Brain microvascular endothelial cell (primary cell): Measurements from ENCODE around the gene KCNH1.
A peak's percentile ranks its signal among the peaks of the same experiment; 100 is the strongest.

ENCODE experiments used
- DNase-seq: peaks from one replicate; pipeline ENCODE4 v3.0.0-alpha.2; 2020
- H3K27ac ChIP-seq: fragments of 250-450 bp; sonication (Bioruptor Pico); 2 replicates; pipeline ENCODE4 v1.5.1; 2020; ENCODE audit warnings: mild to moderate bottlenecking, moderate library complexity
- H3K27me3 ChIP-seq: fragments of 250-450 bp; sonication (Bioruptor Pico); replicated peaks from 2 replicates; pipeline ENCODE4 v1.5.1; 2020; ENCODE audit warnings: mild to moderate bottlenecking
- H3K36me3 ChIP-seq: fragments of 250-450 bp; sonication (Bioruptor Pico); replicated peaks from 2 replicates; pipeline ENCODE4 v1.5.1; 2020; ENCODE audit warnings: mild to moderate bottlenecking
- H3K4me3 ChIP-seq: 2 replicates; pipeline ENCODE4 v1.5.1; 2011; ENCODE audit warnings: low read depth, mild to moderate bottlenecking, control low read depth, low read length, moderate library complexity
- in situ Hi-C: cut with HindIII; loops from 2 replicates; pipeline ENCODE4 v1.10.0; 2017; ENCODE audit warnings: low sequenced_read_pairs, low pct_ligation_motif_present
- TF ChIP-seq, protein P1 (sequence below): IDR thresholded peaks from 2 replicates; pipeline ENCODE4 v1.5.1; 2011; ENCODE audit warnings: low read depth, mild to moderate bottlenecking, moderate library complexity, low read length, control low read depth, inconsistent platforms; ENCODE audit errors: missing control alignments

The KCNH1 gene

DNA sequence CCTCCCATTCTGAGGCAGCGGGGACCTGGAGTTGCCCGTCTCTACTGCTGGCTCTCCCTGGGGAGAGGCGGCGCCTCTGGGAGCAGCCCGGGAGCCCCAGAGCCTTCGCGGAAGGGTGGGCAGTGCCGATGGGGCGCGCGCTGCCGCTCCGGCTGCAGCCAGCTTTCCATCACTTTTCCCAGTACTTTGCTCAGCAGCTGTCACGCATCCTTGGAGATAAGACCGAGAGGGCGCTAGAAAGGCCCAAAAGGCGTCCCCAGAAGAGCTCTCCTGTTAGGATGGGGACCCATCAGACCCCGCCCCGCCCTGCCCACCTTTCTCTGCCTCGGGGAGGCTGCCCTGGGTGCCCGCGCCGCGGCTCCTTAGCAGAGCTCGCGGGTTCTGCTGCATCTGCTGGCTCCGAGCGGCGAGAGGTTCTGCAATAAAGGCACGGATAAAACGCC lies 534 bp downstream of the KCNH1 start:
- Histone ChIP-seq H3K4me3 (peak overlapping the region; percentile 58), H3K27ac (no peak overlapping the region), H3K36me3 (no peaks in the 10 kb centered on the region), H3K27me3 (peaks cover 21% of the 10 kb centered on the region)
- no peak for DNase-seq
- in situ Hi-C loops: no loop called here
- TF ChIP-seq, protein P1, sequence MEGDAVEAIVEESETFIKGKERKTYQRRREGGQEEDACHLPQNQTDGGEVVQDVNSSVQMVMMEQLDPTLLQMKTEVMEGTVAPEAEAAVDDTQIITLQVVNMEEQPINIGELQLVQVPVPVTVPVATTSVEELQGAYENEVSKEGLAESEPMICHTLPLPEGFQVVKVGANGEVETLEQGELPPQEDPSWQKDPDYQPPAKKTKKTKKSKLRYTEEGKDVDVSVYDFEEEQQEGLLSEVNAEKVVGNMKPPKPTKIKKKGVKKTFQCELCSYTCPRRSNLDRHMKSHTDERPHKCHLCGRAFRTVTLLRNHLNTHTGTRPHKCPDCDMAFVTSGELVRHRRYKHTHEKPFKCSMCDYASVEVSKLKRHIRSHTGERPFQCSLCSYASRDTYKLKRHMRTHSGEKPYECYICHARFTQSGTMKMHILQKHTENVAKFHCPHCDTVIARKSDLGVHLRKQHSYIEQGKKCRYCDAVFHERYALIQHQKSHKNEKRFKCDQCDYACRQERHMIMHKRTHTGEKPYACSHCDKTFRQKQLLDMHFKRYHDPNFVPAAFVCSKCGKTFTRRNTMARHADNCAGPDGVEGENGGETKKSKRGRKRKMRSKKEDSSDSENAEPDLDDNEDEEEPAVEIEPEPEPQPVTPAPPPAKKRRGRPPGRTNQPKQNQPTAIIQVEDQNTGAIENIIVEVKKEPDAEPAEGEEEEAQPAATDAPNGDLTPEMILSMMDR: no peak

DNA sequence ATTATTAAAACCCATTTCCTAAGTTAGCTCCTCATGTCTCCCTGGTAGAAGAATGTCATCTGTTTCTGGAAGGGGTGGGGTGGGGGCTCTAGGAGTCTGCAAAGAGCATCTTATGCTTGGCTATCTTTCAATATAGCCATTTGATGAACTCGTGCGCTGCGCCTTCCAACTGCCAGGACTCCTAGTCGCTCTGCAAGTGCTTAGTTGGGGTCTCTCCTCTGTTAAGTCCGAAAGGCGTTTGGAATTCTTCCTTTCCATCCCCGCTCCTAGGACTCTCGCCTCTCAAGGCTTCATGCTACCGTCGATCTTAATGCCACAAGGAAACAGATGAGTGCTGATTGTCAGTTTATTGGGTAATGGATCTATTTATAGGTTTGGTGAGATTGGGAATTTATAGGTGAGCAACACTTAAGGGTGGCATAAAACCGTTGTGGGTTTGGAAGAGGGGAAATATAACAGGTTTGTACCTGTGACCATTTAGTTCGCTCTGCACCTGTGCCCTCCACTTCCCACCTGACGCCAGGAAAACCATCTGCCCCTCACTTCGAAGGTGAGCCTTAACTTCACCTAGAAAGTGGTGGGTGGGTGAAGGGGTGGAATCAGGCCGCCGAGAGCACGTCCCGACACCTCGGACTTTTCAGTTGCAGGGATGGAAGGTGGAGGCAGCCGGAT lies 1.1 kb downstream of the KCNH1 start:
- Histone ChIP-seq H3K27me3 (peaks cover 21% of the 10 kb centered on the region), H3K4me3 (peak overlapping the region; percentile 58), H3K27ac (no peak overlapping the region), H3K36me3 (no peaks in the 10 kb centered on the region)
- in situ Hi-C loops: no loop called here
- no peak for DNase-seq
- TF ChIP-seq, protein P1: no peak

DNA sequence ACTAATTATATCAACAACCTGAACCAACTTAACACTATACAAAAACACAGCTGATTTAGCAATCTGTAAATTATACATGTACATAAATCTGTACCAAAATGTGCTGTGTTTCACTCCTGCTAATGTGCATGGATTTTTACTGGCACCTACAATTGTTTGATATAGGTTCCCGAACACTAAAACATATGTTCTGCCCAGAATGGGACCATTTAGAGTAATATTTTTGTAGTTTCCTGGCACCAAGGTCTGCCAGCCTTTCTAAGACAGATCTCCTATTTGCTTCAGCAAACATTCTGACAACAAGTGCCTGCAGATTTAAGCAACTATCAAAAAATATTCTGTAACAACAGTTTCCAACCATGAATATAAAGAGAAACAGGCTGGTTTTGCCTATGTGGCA lies 4.2 kb downstream of the KCNH1 start:
- no peak for DNase-seq
- no peak overlapping the region for H3K4me3 ChIP-seq
- TF ChIP-seq, protein P1: no peak
- in situ Hi-C loops: no loop called here
- H3K27me3 ChIP-seq: peaks cover 21% of the 10 kb centered on the region
- H3K36me3 ChIP-seq: no peaks in the 10 kb centered on the region
- H3K27ac ChIP-seq: no peak overlapping the region

DNA sequence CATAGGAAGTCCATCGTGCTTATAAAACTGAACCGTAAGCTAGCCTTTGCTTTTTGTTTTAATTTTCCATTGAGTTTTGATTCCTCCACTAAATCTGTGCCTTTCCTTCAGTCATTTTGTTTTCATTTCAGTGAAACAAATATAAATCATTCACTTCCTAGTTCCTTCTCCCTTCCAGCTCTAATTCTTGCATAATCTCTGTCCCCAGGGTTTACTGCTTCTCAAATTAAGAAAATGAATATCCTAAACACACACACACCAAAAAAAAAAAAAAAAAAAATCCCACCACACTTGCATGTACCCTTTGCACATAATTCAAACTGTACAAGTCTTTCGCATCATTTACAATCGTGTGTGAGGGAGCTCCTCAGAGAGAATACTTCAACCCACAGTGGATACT lies 6.8 kb downstream of the KCNH1 start:
- no peaks in the 10 kb centered on the region for H3K36me3 ChIP-seq
- no peak overlapping the region for H3K27ac ChIP-seq
- TF ChIP-seq, protein P1: no peak
- in situ Hi-C loops: no loop called here
- no peak for DNase-seq
- H3K27me3 ChIP-seq: peaks cover 5% of the 10 kb centered on the region
- H3K4me3 ChIP-seq: no peak overlapping the region

DNA sequence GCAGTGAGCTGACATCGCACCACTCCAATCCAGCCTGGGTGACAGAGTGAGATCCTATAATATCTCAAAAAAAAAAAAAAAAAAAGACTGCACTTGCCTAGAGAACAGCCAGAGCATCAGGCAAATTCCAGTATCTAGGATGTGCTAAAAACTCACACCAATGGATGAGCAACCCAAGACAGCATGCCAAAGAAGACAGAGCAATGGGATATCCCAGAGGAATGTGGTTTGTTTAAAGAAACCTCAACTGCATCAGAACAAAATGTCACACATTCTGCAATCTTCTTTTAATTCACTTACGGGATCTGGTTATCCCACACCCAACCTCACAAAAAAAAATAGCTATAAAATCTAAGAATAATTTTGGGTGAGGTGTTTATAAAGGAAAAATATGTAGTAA lies 7.3 kb downstream of the KCNH1 start:
- in situ Hi-C loops: no loop called here

More for the DNA sequence above, 7.3 kb downstream of the KCNH1 start:
- Histone ChIP-seq H3K27me3 (no peaks in the 10 kb centered on the region), H3K4me3 (no peak overlapping the region), H3K27ac (no peak overlapping the region), H3K36me3 (no peaks in the 10 kb centered on the region)
- TF ChIP-seq, protein P1: no peak
- DNase-seq: no peak
